ENCODE measurements around the gene CMTR1.

Gene CMTR1

DNA sequence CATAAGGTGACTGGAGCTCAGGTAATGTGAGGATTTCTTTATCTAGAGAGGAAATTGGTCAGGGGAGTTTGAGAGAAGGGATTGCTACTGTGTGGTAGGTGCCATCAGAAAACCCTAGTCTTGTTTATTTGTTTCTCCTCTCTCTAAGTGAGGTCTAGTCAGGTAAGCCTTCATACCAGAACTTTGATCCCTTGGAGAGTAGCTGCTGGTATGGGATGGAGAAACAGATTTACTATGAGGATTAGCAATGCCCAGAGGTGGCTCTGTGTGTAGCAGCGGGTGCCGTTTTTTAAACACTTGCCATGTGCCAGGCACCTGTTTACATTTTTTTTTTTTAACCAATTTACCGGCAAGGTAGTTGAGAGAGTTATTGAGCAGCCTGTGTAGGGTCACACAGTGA is 19.5 kb downstream of the CMTR1 start:
- H3K4me3 ChIP-seq (ENCODE audit: low read depth, low read length) = no peak overlapping the region
- TF ChIP-seq, protein P1, sequence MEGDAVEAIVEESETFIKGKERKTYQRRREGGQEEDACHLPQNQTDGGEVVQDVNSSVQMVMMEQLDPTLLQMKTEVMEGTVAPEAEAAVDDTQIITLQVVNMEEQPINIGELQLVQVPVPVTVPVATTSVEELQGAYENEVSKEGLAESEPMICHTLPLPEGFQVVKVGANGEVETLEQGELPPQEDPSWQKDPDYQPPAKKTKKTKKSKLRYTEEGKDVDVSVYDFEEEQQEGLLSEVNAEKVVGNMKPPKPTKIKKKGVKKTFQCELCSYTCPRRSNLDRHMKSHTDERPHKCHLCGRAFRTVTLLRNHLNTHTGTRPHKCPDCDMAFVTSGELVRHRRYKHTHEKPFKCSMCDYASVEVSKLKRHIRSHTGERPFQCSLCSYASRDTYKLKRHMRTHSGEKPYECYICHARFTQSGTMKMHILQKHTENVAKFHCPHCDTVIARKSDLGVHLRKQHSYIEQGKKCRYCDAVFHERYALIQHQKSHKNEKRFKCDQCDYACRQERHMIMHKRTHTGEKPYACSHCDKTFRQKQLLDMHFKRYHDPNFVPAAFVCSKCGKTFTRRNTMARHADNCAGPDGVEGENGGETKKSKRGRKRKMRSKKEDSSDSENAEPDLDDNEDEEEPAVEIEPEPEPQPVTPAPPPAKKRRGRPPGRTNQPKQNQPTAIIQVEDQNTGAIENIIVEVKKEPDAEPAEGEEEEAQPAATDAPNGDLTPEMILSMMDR (IDR thresholded peaks at IDR 0.05; ENCODE audit: low read depth, low read length, missing control alignments) = no peak
- in situ Hi-C loops (cut with HindIII; ENCODE audit: low pct_ligation_motif_present, low sequenced_read_pairs) = no loop called here
- no peak overlapping the region for H3K27ac ChIP-seq
- H3K27me3 ChIP-seq (replicated peaks) = no peaks in the 10 kb centered on the region
- no peak for DNase-seq
- peaks cover 25% of the 10 kb centered on the region for H3K36me3 ChIP-seq (replicated peaks)

DNA sequence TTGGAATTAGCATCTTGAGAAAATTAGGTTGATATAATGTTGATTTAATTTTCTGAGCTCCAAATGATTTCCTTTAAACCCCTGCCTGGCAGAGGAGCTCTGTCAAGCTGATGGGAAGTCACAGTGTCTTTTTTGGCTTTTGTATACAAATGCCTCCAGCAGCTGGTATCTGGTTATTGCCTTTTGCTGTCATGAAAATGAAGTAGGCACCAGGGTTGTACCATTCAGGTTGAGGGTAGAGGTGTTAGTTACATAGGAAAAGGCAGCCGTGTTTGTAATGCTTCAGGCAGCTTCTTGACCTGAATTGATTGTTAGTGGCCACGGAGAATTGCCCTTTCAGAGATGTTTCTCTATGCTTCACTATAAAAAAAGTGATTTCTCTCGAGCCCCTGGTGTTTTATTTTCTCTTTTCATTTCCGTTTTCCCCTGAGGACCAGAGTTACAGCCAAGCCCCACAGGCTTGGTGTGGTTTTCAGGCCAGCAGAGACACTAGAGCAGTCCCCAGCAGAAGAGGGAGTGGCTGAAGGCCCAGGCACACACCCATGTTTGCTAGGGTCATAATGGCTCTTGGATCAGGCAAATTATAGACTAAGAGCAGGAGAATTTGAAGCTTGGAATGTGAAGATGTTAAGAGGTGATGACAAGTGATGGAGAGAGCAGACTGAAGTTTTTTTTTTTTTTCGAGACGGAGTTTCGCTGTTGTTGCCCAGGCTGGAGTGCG is 21.6 kb downstream of the CMTR1 start:
- H3K36me3 ChIP-seq (replicated peaks) = peaks cover 35% of the 10 kb centered on the region
- no peak overlapping the region for H3K4me3 ChIP-seq (ENCODE audit: low read depth, low read length)
- H3K27ac ChIP-seq = no peak overlapping the region
- TF ChIP-seq, protein P1 (IDR thresholded peaks at IDR 0.05; ENCODE audit: low read depth, low read length, missing control alignments) = no peak
- DNase-seq = no peak
- in situ Hi-C loops (cut with HindIII; ENCODE audit: low pct_ligation_motif_present, low sequenced_read_pairs) = no loop called here
- no peaks in the 10 kb centered on the region for H3K27me3 ChIP-seq (replicated peaks)

DNA sequence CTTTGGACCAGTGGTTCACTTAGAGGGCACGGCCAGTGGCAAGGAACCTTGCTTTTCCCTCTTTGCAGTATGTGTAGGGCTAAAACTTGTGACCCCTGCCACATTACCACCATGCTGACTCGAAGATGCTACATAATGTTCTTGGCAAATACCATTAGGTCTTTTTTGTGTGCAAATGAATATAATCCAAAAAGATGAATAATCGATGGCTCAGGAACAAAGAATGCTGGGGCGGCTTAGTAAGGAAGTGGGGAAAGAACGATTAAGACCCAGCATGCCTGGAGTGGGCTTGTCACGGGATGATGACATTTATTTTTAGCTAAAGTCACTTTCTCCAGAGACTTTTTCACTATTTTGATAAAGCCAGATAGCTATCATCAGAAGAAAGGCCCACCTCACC is 23.1 kb downstream of the CMTR1 start:
- TF ChIP-seq, protein P1 (IDR thresholded peaks at IDR 0.05; ENCODE audit: low read depth, low read length, missing control alignments) = no peak
- Histone ChIP-seq H3K27me3 (replicated peaks) (no peaks in the 10 kb centered on the region), H3K27ac (peak overlapping the region; percentile 35), H3K36me3 (replicated peaks) (peaks cover 35% of the 10 kb centered on the region), H3K4me3 (ENCODE audit: low read depth, low read length) (no peak overlapping the region)
- in situ Hi-C loops (cut with HindIII; ENCODE audit: low pct_ligation_motif_present, low sequenced_read_pairs) = no loop called here
- DNase-seq = peak; percentile 40

DNA sequence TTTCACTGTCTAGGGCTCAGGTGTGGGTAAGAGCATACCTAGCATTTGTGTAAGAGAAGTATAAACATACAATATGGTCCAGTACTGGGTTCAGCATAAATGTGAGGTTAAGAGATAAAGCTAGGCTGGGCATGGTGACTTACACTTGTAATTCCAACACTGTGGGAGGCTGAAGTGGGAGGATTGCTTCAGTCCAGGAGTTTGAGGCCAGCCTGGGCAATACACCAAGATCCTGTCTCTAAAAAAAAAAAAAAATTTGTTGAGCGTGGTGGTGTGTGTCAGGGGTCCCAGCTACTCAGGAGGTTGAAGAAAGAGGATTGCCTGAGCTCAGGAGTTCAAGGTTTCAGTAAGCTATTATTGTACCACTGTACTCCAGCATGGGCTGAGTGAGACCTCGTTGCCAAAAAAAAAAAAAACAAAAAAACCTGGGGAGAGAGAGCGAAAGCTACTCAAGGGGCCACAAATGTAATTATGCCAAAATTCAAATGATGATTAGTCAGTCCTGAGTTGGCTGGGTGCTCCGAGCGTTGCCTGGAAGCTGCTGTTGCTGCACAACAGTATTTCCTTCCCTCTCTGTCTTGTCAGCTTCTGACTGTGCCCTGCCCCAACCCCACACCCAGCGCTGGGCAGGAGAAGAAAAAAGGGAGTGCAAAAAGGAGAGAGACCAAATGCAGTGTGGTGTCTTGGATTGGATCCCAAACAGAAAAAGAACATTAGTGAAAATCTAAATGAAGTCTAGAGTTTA is 24.0 kb downstream of the CMTR1 start:
- peaks cover 31% of the 10 kb centered on the region for H3K36me3 ChIP-seq (replicated peaks)
- no peaks in the 10 kb centered on the region for H3K27me3 ChIP-seq (replicated peaks)
- TF ChIP-seq, protein P1 (IDR thresholded peaks at IDR 0.05; ENCODE audit: low read depth, low read length, missing control alignments) = no peak
- H3K27ac ChIP-seq = peak overlapping the region; percentile 35
- peak; percentile 40 for DNase-seq
- in situ Hi-C loops (cut with HindIII; ENCODE audit: low pct_ligation_motif_present, low sequenced_read_pairs) = no loop called here
- H3K4me3 ChIP-seq (ENCODE audit: low read depth, low read length) = no peak overlapping the region

DNA sequence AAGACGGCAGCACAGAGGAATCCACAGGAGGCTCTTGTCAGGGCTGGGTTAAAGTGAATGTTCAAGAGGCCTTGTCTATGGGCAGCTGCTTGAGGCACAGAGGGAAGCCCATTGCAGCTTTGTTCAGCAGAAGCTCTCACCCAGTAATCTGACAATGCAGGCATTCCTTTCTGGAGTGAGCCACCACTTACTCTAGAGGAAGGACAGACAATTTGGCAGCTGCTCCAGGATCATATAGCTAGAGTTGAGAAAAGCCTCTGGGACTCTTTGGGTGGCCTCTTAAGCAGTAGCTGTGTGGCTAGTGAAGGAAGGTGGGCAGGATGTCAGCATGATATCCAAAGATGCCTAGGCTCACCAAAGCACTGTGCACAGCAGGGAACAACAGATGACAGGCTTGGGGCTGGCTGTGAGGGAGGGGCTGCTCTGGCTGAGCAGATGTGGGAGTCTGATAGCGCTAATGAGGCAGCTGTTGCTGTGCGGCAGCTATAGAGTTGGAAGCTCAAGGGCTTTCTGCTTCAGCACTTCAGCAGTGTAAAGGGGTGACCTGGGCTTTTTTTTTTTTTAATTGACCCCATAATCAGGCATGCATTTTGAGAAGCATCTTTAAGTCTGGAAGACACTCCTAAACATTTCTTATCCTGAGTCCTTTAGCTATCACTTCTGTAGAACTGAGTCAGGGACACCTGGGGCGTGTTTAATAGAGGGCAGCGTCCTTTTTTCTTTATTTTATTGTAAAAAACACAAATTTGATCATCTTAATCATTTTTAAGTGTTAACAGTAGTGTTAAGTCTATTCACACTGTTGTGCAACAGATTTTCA is 27.2 kb downstream of the CMTR1 start:
- Histone ChIP-seq H3K36me3 (replicated peaks) (peaks cover 37% of the 10 kb centered on the region), H3K27me3 (replicated peaks) (no peaks in the 10 kb centered on the region), H3K27ac (no peak overlapping the region), H3K4me3 (ENCODE audit: low read depth, low read length) (no peak overlapping the region)
- DNase-seq = no peak
- in situ Hi-C loops (cut with HindIII; ENCODE audit: low pct_ligation_motif_present, low sequenced_read_pairs) = no loop called here
- TF ChIP-seq, protein P1 (IDR thresholded peaks at IDR 0.05; ENCODE audit: low read depth, low read length, missing control alignments) = no peak
